C4-2B (cell line): ENCODE data around the gene RNPS1.

Experiments
- ZFX ChIP-seq: fragments of 450-650 bp; IDR thresholded peaks from 2 replicates; pipeline ENCODE4 v1.6.1; 2017
- TF ChIP-seq, protein P1 (sequence below): fragments of 450-650 bp; conservative IDR thresholded peaks from 2 replicates; pipeline ENCODE4 v1.5.1; 2017; ENCODE audit warnings: mild to moderate bottlenecking

DNA sequence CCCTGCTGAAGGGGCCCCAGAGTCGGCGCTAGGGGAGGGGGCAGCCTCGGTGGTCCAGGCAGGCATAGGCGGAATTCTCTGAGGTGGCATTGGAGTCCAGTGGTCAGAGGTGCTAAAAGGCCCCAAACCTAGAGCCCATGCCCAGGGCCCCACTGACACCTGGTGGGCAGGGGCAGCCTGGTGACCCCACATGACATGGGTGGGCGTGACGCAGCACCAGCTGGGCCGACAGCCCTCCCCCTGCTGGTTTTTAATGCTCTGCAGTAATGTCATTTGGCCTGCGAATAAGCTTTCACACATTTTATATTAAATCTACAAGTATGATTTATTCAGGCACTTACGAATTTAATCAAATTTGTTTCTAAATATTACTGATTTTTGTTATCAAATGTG, 2.1 kb upstream of the RNPS1 start:
- TF ChIP-seq ZFX: no peak
- TF ChIP-seq, protein P1, sequence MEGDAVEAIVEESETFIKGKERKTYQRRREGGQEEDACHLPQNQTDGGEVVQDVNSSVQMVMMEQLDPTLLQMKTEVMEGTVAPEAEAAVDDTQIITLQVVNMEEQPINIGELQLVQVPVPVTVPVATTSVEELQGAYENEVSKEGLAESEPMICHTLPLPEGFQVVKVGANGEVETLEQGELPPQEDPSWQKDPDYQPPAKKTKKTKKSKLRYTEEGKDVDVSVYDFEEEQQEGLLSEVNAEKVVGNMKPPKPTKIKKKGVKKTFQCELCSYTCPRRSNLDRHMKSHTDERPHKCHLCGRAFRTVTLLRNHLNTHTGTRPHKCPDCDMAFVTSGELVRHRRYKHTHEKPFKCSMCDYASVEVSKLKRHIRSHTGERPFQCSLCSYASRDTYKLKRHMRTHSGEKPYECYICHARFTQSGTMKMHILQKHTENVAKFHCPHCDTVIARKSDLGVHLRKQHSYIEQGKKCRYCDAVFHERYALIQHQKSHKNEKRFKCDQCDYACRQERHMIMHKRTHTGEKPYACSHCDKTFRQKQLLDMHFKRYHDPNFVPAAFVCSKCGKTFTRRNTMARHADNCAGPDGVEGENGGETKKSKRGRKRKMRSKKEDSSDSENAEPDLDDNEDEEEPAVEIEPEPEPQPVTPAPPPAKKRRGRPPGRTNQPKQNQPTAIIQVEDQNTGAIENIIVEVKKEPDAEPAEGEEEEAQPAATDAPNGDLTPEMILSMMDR: no peak
